Kidney (tissue), 14 donors: ENCODE measurements around the gene DLX4. TPM values are rescaled to one million over a fixed set of nuclear protein-coding genes. Genes with fewer than 3 reads are reported as not detected.
A peak's percentile ranks its signal among the peaks of the same experiment; 100 is the strongest.

ENCODE experiments used
- DNase-seq, 5 donors: peaks; one replicate each; pipeline ENCODE4 v3.0.0-alpha.2; 2013 to 2020
- FAIRE-seq: peaks from 2 replicates; lab custom pipeline; 2012; peaks lifted over from hg19 to GRCh38; lab: Jason Lieb, UNC
- H3K27ac ChIP-seq, 2 donors: one replicate each; pipeline ENCODE4 v1.7.0; 2013; ENCODE audit warnings: low read depth in 2 of 2, low read length in 2 of 2, inconsistent platforms in 1 of 2
- H3K27me3 ChIP-seq: one replicate; pipeline ENCODE4 v1.7.1; 2013; ENCODE audit warnings: low read length, inconsistent platforms; ENCODE audit not compliant: control insufficient read depth, insufficient read depth
- H3K36me3 ChIP-seq, 3 donors: one replicate each; pipeline versions ENCODE4 v1.7.0 to v1.7.1; 2013; ENCODE audit warnings: low read length in 3 of 3, control low read depth in 1 of 3, inconsistent platforms in 1 of 3; ENCODE audit not compliant: insufficient read depth in 3 of 3, control insufficient read depth in 2 of 3
- H3K4me1 ChIP-seq, 3 donors: one replicate each; pipeline versions ENCODE4 v1.7.0 to v1.7.1; 2013; ENCODE audit warnings: low read length in 3 of 3, inconsistent platforms in 1 of 3, low read depth in 1 of 3; ENCODE audit not compliant: control insufficient read depth in 2 of 3, insufficient read depth in 2 of 3
- H3K4me3 ChIP-seq, 3 donors: one replicate each; pipeline versions ENCODE4 v1.7.0 to v1.8.1; 2013; ENCODE audit warnings: low read length in 3 of 3, control low read depth in 1 of 3, inconsistent platforms in 1 of 3
- H3K9ac ChIP-seq, 3 donors: one replicate each; pipeline versions ENCODE4 v1.7.0 to v1.7.1; 2013; ENCODE audit warnings: low read length in 3 of 3, control low read depth in 1 of 3, inconsistent platforms in 1 of 3
- H3K9me3 ChIP-seq, 3 donors: one replicate each; pipeline versions ENCODE4 v1.7.0 to v1.7.1; 2013; ENCODE audit warnings: low read length in 3 of 3, control low read depth in 1 of 3, inconsistent platforms in 1 of 3; ENCODE audit not compliant: control insufficient read depth in 2 of 3, insufficient read depth in 1 of 3
- CTCF ChIP-seq: IDR thresholded peaks from 3 replicates; pipeline ENCODE4 v1.5.1; 2012; ENCODE audit warnings: mild to moderate bottlenecking, moderate library complexity, borderline replicate concordance; ENCODE audit not compliant: insufficient read depth; ENCODE audit errors: extremely low read depth
- intact Hi-C: fragments of 100-400 bp; cut with DNase I; formaldehyde crosslinking; loops from one replicate; pipeline ENCODE4 v1.11.1; 2022
- polyA plus RNA-seq: library from polyadenylated mRNA; stranded (reverse); fragments of 350-450 nt; fragmentation: Illumina TruSeq; extraction: RNeasy Lipid Tissue Mini Kit (QIAGEN cat#74804); gene quantifications from one replicate; pipeline ENCODE4 v1.2.3, GENCODE V29; 2014; ENCODE audit warnings: low read depth, low replicate concordance; ENCODE audit not compliant: insufficient read depth
- total RNA-seq: library from RNA; stranded (reverse); fragmentation: NEBNext Ultra II Directional; extraction: Animal tissue kit (Norgen Biotek cat#: 25700); gene quantifications from one replicate; pipeline ENCODE4 v1.2.1, GENCODE V29; 2021
- donor health status: control.
- donor health status: control.
- donor health status: control.
- donor health status: control.
- donor health status: control.
- donor health status: DM: yes; HTN: yes; CAD: no.
- donor health status: Normal renal cell carcinoma (clear cell type).

The DLX4 gene
- total and polyA plus RNA-seq, 2 donors from 2014 or later: 0.44 TPM; not detected in 1

- FAIRE-seq: no peak
- peak in 2 of 5 donors; percentile 26 to 32 for DNase-seq
- Histone ChIP-seq H3K9ac (no peak overlapping the region), H3K27me3 (peaks cover 3% of the 10 kb centered on the region), H3K9me3 (no peaks in the 10 kb centered on the region), H3K4me3 (no peak overlapping the region), H3K36me3 (no peaks in the 10 kb centered on the region), H3K4me1 (peaks cover 0 to 2% (median 0%) of the 10 kb centered on the region in 3 donors), H3K27ac (no peak overlapping the region)
- no peak for TF ChIP-seq CTCF
- intact Hi-C loops: no loop called here
Measured at GRCh38 chr17:49984283-49984682, 15.3 kb downstream of the DLX4 start.

- no peak overlapping the region for H3K27ac ChIP-seq
- TF ChIP-seq CTCF: no peak
- intact Hi-C loops: no loop called here
- H3K4me3 ChIP-seq: no peak overlapping the region
- no peak overlapping the region for H3K9ac ChIP-seq
- H3K36me3 ChIP-seq: no peaks in the 10 kb centered on the region
- H3K9me3 ChIP-seq: no peaks in the 10 kb centered on the region
- peaks cover 0 to 2% (median 0%) of the 10 kb centered on the region in 3 donors for H3K4me1 ChIP-seq
- peak in 2 of 5 donors; percentile 2 to 16 for DNase-seq
- H3K27me3 ChIP-seq: peaks cover 3% of the 10 kb centered on the region
- no peak for FAIRE-seq
Measured at GRCh38 chr17:49984776-49985175, 15.8 kb downstream of the DLX4 start.

- no peak for TF ChIP-seq CTCF
- Histone ChIP-seq H3K4me1 (peaks cover 0 to 2% (median 0%) of the 10 kb centered on the region in 3 donors), H3K9ac (no peak overlapping the region), H3K4me3 (no peak overlapping the region), H3K36me3 (no peaks in the 10 kb centered on the region), H3K27me3 (peaks cover 3% of the 10 kb centered on the region), H3K27ac (no peak overlapping the region), H3K9me3 (no peaks in the 10 kb centered on the region)
- intact Hi-C loops: no loop called here
- DNase-seq (peak in 2 of 5 donors; percentile 16 to 28), FAIRE-seq (no peak)
Measured at GRCh38 chr17:49985310-49985990, 16.5 kb downstream of the DLX4 start.
